Measurements from ENCODE around the gene CELA2A.
"Not testable (repeated sequence)": the region's sequence is repeated elsewhere in the genome, so short reads cannot be mapped to it uniquely, and the experiment has no call there.

Gene CELA2A

GRCh38 chr1:15430787-15431570, 25.6 kb upstream of the CELA2A start:
- TF ChIP-seq CTCF (IDR thresholded peaks at IDR 0.05; ENCODE audit: control insufficient read depth, extremely low read depth, insufficient read depth): peak; percentile 74
- no peak overlapping the region for H3K4me3 ChIP-seq (ENCODE audit: low read depth, low read length)
- DNase-seq (ENCODE audit: low read depth): no peak

- TF ChIP-seq CTCF (IDR thresholded peaks at IDR 0.05; ENCODE audit: control insufficient read depth, extremely low read depth, insufficient read depth): no peak
- DNase-seq (ENCODE audit: low read depth): no peak
- no peak overlapping the region for H3K4me3 ChIP-seq (ENCODE audit: low read depth, low read length)
Observed at GRCh38 chr1:15431571-15431948, 25.0 kb upstream of the CELA2A start.

- no peak for DNase-seq (ENCODE audit: low read depth)
- no peak overlapping the region for H3K4me3 ChIP-seq (ENCODE audit: low read depth, low read length)
- TF ChIP-seq CTCF (IDR thresholded peaks at IDR 0.05; ENCODE audit: control insufficient read depth, extremely low read depth, insufficient read depth): no peak
Observed at GRCh38 chr1:15432324-15432723, 24.2 kb upstream of the CELA2A start.

- no peak overlapping the region for H3K4me3 ChIP-seq (ENCODE audit: low read depth, low read length)
- TF ChIP-seq CTCF (IDR thresholded peaks at IDR 0.05; ENCODE audit: control insufficient read depth, extremely low read depth, insufficient read depth): no peak
- DNase-seq (ENCODE audit: low read depth): no peak
Observed at GRCh38 chr1:15433471-15433870, 23.1 kb upstream of the CELA2A start.

- not testable (repeated sequence) for DNase-seq (ENCODE audit: low read depth); H3K4me3 ChIP-seq (ENCODE audit: low read depth, low read length)
Observed at GRCh38 chr1:15434739-15435138, 21.8 kb upstream of the CELA2A start.

- no peak for DNase-seq (ENCODE audit: low read depth)
- no peak for TF ChIP-seq CTCF (IDR thresholded peaks at IDR 0.05; ENCODE audit: control insufficient read depth, extremely low read depth, insufficient read depth)
- no peak overlapping the region for H3K4me3 ChIP-seq (ENCODE audit: low read depth, low read length)
Observed at GRCh38 chr1:15435239-15436077, 21.1 kb upstream of the CELA2A start.

- TF ChIP-seq CTCF (IDR thresholded peaks at IDR 0.05; ENCODE audit: control insufficient read depth, extremely low read depth, insufficient read depth): no peak
- H3K4me3 ChIP-seq (ENCODE audit: low read depth, low read length): no peak overlapping the region
- DNase-seq (ENCODE audit: low read depth): no peak
Observed at GRCh38 chr1:15436881-15437442, 19.6 kb upstream of the CELA2A start.
